SKM-1 (cell line): ENCODE results near the gene ATP1B3.
"Not testable (repeated sequence)": the region's sequence is repeated elsewhere in the genome, so short reads cannot be mapped to it uniquely, and the experiment has no call there.

Experiments
- DNase-seq: peaks from one replicate; lab custom pipeline; 2025; ENCODE audit not compliant: unreplicated experiment; lab: John Stamatoyannopoulos, UW

Gene ATP1B3

GRCh38 chr3:141941093-141941492, 64.7 kb downstream of the ATP1B3 start:
- no peak for DNase-seq

GRCh38 chr3:141942006-141942405, 65.6 kb downstream of the ATP1B3 start:
- DNase-seq: no peak

- no peak for DNase-seq
Measured at GRCh38 chr3:141945726-141946485, 69.5 kb downstream of the ATP1B3 start.

GRCh38 chr3:141949399-141949798, 73.0 kb downstream of the ATP1B3 start:
- no peak for DNase-seq

- DNase-seq: no peak
Measured at GRCh38 chr3:141949972-141950371, 73.5 kb downstream of the ATP1B3 start.

GRCh38 chr3:141950572-141951493, 74.4 kb downstream of the ATP1B3 start:
- DNase-seq: no peak

GRCh38 chr3:141952611-141953010, 76.2 kb downstream of the ATP1B3 start:
- DNase-seq: no peak

GRCh38 chr3:141955175-141955574, 78.7 kb downstream of the ATP1B3 start:
- no peak for DNase-seq

- no peak for DNase-seq
Measured at GRCh38 chr3:141959589-141960554, 83.4 kb downstream of the ATP1B3 start.

GRCh38 chr3:141960731-141961130, 84.3 kb downstream of the ATP1B3 start:
- DNase-seq: no peak

- DNase-seq: no peak
Measured at GRCh38 chr3:141963301-141963700, 86.9 kb downstream of the ATP1B3 start.

GRCh38 chr3:141965471-141965870, 89.0 kb downstream of the ATP1B3 start:
- no peak for DNase-seq

- DNase-seq: no peak
Measured at GRCh38 chr3:141969711-141970110, 93.3 kb downstream of the ATP1B3 start.

GRCh38 chr3:141971571-141971970, 95.1 kb downstream of the ATP1B3 start:
- DNase-seq: no peak

GRCh38 chr3:141972399-141972798, 96.0 kb downstream of the ATP1B3 start:
- DNase-seq: no peak

GRCh38 chr3:141974777-141975176, 98.3 kb downstream of the ATP1B3 start:
- DNase-seq: not testable (repeated sequence)
